Measurements from ENCODE around the gene PLXNA4. TPM values are rescaled to one million over a fixed set of nuclear protein-coding genes. Genes with fewer than 3 reads are reported as not detected.

Gene PLXNA4
- total and polyA plus RNA-seq, 2 experiments from 2014 or later: 0.08 to 0.80 TPM

DNA sequence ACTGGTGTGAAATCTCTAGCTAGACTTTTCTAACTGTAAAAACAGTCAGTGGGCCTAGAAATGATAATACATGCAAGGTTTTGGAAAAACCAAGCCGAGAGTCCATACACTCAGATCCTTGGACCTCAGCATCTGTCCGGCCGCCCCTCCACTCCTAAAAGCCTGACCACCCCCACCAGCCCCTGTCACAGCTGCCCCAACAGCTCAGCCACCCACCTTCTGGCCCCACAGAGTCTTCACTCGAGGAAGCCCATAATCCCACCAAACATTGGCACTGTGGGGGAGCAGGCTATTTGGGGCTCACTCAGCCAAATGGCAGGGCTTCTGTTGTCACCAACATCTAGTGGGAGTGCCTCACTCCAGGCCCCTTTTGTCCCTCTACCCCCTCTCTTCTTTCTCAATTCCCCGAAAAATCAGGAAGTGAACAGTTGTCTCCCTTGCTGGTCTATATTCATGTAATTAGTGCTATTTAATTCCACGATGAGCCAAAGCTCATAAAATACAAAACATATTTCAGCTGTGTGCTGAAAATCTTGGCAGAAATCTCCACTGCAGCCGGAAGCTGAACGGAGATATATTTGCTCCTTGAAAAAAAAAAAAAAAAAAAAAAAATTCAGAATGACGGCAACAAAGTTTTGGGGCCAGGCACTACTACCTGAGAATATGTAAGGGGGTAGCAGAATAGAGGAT, 55.5 kb downstream of the PLXNA4 start:
- no peak for ATAC-seq
- H3K36me3 ChIP-seq (ENCODE audit: insufficient read depth): no peaks in the 10 kb centered on the region

DNA sequence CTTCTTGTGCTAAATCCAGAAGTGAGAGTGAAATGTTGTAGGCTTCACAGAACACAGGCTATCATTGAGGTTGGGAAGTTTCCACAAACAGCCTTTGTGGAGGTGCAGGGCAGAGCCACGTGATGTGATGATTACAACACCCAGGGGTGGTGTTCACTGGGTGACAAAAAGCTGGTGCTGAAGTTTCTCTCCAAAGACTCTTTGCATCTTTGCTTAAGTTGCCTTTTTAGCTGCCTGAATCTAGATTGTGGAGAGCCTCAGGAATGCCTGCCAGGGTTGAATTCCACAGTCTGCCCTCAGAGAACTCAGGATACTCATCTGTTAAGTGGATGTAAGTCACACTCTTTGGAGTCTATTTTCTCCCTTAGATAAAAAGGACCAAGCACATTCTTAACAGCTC, 56.3 kb downstream of the PLXNA4 start:
- Histone ChIP-seq H3K27ac (ENCODE audit: low read depth) (no peak overlapping the region), H3F3A (replicated peaks; ENCODE audit: low read depth) (no peaks in the 10 kb centered on the region), H3K27me3 (ENCODE audit: insufficient read depth) (no peaks in the 10 kb centered on the region), H3K36me3 (ENCODE audit: insufficient read depth) (no peaks in the 10 kb centered on the region), H2AFZ (no peak overlapping the region), H3K4me2 (no peak overlapping the region), H3K79me2 (replicated peaks; ENCODE audit: insufficient read depth) (no peaks in the 10 kb centered on the region), H3K9me2 (ENCODE audit: insufficient read depth) (0 out of 2 replicates have a peak, but pooled peaks cover 7% of the 10 kb centered on the region), H3K4me1 (ENCODE audit: insufficient read depth) (no peaks in the 10 kb centered on the region), H3K4me3 (no peak overlapping the region), H4K20me1 (replicated peaks; ENCODE audit: insufficient read depth) (no peaks in the 10 kb centered on the region)
- ATAC-seq (no peak), DNase-seq (ENCODE audit: low spot score) (no peak)
- Mint-ChIP-seq H3K4me1 (peaks cover 8% of the 10 kb centered on the region), H3K27ac (no peak overlapping the region), H3K4me3 (no peak overlapping the region), H3K36me3 (ENCODE audit: low read depth) (no peaks in the 10 kb centered on the region), H3K9me3 (no peaks in the 10 kb centered on the region), H3K27me3 (ENCODE audit: insufficient read depth, low read depth, poor library complexity) (peaks cover 3% of the 10 kb centered on the region)
- TF ChIP-seq ZNF114 (CRISPR knock-in tag; IDR thresholded peaks at IDR 0.05) (no peak), CREB1 (CRISPR knock-in tag; IDR thresholded peaks at IDR 0.05; ENCODE audit: low read depth) (no peak), STAT1 (IDR thresholded peaks at IDR 0.05; ENCODE audit: unreplicated experiment) (no peak), JUNB (IDR thresholded peaks at IDR 0.05; ENCODE audit: unreplicated experiment) (no peak), ZNF462 (CRISPR knock-in tag; IDR thresholded peaks at IDR 0.05) (no peak), POLR2AphosphoS5 (IDR thresholded peaks at IDR 0.05; ENCODE audit: low read depth) (no peak)
- TF ChIP-seq, protein P1, sequence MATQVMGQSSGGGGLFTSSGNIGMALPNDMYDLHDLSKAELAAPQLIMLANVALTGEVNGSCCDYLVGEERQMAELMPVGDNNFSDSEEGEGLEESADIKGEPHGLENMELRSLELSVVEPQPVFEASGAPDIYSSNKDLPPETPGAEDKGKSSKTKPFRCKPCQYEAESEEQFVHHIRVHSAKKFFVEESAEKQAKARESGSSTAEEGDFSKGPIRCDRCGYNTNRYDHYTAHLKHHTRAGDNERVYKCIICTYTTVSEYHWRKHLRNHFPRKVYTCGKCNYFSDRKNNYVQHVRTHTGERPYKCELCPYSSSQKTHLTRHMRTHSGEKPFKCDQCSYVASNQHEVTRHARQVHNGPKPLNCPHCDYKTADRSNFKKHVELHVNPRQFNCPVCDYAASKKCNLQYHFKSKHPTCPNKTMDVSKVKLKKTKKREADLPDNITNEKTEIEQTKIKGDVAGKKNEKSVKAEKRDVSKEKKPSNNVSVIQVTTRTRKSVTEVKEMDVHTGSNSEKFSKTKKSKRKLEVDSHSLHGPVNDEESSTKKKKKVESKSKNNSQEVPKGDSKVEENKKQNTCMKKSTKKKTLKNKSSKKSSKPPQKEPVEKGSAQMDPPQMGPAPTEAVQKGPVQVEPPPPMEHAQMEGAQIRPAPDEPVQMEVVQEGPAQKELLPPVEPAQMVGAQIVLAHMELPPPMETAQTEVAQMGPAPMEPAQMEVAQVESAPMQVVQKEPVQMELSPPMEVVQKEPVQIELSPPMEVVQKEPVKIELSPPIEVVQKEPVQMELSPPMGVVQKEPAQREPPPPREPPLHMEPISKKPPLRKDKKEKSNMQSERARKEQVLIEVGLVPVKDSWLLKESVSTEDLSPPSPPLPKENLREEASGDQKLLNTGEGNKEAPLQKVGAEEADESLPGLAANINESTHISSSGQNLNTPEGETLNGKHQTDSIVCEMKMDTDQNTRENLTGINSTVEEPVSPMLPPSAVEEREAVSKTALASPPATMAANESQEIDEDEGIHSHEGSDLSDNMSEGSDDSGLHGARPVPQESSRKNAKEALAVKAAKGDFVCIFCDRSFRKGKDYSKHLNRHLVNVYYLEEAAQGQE (IDR thresholded peaks at IDR 0.05; ENCODE audit: unreplicated experiment): no peak

More for the DNA sequence above, 55.5 kb downstream of the PLXNA4 start:
- TF ChIP-seq CREB1 (CRISPR knock-in tag; IDR thresholded peaks at IDR 0.05; ENCODE audit: low read depth) (no peak), EZH2phosphoT487 (IDR thresholded peaks at IDR 0.05; ENCODE audit: unreplicated experiment) (no peak), POLR2AphosphoS5 (IDR thresholded peaks at IDR 0.05; ENCODE audit: low read depth) (no peak)
- TF ChIP-seq, protein P2, sequence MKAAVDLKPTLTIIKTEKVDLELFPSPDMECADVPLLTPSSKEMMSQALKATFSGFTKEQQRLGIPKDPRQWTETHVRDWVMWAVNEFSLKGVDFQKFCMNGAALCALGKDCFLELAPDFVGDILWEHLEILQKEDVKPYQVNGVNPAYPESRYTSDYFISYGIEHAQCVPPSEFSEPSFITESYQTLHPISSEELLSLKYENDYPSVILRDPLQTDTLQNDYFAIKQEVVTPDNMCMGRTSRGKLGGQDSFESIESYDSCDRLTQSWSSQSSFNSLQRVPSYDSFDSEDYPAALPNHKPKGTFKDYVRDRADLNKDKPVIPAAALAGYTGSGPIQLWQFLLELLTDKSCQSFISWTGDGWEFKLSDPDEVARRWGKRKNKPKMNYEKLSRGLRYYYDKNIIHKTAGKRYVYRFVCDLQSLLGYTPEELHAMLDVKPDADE (IDR thresholded peaks at IDR 0.05): no peak
- Mint-ChIP-seq H3K4me1 (peaks cover 8% of the 10 kb centered on the region), H3K27ac (no peak overlapping the region), H3K9me3 (no peaks in the 10 kb centered on the region), H3K27me3 (ENCODE audit: insufficient read depth, low read depth, poor library complexity) (peaks cover 3% of the 10 kb centered on the region), H3K36me3 (ENCODE audit: low read depth) (no peaks in the 10 kb centered on the region), H3K4me3 (no peak overlapping the region)
- Histone ChIP-seq H3K4me3 (no peak overlapping the region), H3K4me2 (no peak overlapping the region), H3F3A (replicated peaks; ENCODE audit: low read depth) (no peaks in the 10 kb centered on the region), H4K20me1 (replicated peaks; ENCODE audit: insufficient read depth) (no peaks in the 10 kb centered on the region), H3K79me2 (replicated peaks; ENCODE audit: insufficient read depth) (no peaks in the 10 kb centered on the region), H3K27me3 (ENCODE audit: insufficient read depth) (no peaks in the 10 kb centered on the region), H3K4me1 (ENCODE audit: insufficient read depth) (no peaks in the 10 kb centered on the region), H3K9me2 (ENCODE audit: insufficient read depth) (0 out of 2 replicates have a peak, but pooled peaks cover 7% of the 10 kb centered on the region), H2AFZ (no peak overlapping the region), H3K27ac (ENCODE audit: low read depth) (no peak overlapping the region)
- DNase-seq (ENCODE audit: low spot score): no peak

Measured in GM23338 (cell line).